ENCODE measurements around the gene GLTPD2.
A peak's percentile ranks its signal among the peaks of the same experiment; 100 is the strongest.
"Not testable (repeated sequence)": the region's sequence is repeated elsewhere in the genome, so short reads cannot be mapped to it uniquely, and the experiment has no call there.

Gene GLTPD2

DNA sequence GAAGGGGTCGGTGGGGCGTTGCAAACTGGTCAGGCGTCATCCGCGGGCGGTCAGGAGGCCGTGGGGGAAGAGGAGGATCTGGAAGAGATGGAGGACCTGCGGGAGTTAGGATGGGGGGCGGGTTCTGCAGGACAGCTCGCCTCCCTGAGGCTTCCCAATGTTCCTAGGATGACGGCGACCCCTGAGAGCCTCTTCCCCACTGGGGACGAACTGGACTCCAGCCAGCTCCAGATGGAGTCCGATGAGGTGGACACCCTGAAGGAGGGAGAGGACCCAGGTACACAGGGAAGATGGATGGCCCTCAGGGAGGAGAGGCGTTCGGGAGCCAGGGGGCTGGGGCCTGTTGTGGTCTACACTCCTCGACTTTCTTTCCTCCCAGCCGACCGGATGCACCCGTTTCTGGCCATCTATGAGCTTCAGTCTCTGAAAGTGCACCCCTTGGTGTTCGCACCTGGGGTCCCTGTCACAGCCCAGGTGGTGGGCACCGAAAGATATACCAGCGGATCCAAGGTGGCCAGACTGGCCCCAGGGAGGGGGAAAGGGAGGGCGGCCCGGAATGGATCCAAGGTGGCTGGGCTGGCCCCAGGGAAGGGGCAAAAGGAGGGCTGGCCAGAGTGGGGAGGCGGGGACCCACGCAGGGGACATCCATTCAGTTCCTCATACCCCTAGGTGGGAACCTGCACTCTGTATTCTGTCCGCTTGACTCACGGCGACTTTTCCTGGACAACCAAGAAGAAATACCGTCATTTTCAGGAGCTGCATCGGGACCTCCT, 19.0 kb downstream of the GLTPD2 start:
- no peak for DNase-seq (ENCODE audit: low read depth in 2 of 2)

DNA sequence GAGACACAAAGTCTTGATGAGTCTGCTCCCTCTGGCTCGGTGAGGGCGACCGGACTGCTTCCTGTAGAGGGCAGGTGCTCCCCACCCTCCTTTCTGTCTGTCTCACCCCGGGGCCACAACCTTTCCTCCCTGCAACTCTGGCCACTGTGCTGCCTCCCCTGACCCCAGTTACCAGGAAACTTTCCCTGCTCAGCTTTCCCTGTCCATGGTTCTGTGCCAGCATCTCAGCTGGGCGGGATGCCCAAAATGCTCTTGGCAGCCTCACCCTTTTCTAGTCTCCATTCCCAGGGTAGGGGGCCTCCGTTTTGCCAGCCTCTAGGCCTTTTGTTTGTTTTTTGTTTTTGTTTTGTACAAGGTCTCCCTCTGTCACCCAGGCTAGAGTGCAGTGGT, 19.6 kb downstream of the GLTPD2 start:
- no peak for DNase-seq (ENCODE audit: low read depth in 2 of 2)

DNA sequence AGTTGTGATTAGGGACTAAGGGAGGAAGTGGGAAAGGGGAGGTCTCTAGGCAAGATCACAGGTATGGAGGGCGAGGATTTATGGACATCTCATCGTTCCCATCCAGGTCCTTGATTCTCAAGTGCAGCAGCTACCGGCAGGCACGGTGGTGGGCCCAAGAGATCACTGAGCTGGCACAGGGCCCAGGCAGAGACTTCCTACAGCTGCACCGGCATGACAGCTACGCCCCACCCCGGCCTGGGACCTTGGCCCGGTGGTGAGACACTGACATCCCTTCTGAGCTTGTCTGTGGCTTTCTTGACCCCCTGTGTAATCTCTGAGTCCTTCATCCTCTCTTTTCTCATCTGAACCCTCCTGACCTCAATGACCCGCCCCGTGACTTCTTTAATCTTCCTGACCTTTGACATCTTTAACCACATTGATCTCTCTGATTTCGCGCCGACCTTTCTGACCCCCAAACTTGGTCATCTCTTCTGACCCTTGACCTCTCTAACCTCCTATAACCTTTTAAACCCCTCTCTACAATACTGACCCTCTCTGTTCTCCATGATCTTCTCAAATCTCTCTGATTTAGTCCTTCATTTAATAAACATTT, 22.0 kb downstream of the GLTPD2 start:
- no peak for DNase-seq (ENCODE audit: low read depth in 2 of 2)

DNA sequence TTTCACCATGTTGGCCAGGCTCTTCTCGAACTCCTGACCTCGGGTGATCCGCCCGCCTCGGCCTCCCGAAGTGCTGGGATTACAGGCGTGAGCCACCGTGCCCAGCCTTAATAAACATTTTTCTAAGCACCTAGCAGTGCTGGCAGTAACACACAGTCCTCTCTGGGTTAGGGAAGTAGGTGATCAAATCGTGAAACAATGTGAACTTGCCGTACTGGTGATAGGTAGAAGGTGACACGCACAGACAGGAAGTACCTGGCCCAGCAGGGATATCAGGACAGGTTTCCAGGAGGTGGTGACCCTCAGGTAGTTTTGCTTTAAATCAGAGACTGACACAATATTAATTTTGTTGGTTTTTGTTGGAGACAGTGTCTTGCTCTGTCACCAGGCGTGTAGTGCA, 22.7 kb downstream of the GLTPD2 start:
- no peak for DNase-seq (ENCODE audit: low read depth in 2 of 2)

DNA sequence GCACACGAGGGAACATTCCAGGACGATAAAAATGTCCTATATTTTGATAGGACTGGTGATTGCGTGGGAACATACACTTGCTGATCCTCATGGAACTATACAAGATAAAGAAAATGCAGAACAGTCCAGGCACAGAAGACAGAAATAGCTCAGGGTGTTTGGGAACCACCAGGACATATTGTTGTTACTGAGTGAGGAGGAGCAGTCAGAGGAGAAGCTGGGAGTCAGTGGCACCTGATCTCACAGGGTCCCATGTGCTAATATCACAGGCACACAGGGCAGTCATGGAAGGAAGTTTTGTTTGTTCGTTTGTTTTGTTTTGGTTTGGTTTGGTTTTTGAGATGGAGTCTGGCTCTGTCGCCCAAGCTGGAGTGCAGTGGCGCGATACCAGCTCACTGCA, 23.9 kb downstream of the GLTPD2 start:
- DNase-seq (ENCODE audit: low read depth in 2 of 2), result no peak

DNA sequence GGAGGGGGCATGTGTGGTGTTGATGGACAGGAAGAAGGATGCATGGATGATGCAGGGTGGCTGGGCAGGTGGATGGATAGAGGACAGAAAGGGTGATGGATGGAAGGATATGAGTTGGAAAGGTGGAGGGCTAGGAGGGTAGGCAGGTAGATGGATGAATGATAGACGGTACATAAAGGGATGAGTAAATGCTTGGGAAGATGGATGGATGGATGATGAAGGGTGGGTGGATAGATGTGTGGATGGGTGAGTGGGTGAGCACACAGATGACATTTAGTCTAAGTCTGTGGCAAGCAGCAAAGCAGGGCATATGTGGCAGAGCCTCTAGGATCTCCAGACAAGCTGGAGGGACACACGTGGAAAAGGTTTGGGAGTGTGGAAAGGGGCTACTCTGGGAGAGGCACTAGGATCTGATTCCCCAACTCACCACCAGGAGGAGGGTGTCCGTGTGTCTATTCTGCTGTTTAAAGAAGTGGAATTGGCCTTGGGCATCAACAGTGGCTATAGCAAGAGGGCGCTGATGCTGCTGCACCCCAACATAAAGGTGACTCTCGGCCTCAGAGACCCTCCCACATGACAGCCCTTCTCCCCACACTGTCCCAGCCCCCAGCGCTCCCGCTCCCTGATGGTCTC, 26.4 kb downstream of the GLTPD2 start:
- DNase-seq (ENCODE audit: low read depth in 2 of 2), result no peak

DNA sequence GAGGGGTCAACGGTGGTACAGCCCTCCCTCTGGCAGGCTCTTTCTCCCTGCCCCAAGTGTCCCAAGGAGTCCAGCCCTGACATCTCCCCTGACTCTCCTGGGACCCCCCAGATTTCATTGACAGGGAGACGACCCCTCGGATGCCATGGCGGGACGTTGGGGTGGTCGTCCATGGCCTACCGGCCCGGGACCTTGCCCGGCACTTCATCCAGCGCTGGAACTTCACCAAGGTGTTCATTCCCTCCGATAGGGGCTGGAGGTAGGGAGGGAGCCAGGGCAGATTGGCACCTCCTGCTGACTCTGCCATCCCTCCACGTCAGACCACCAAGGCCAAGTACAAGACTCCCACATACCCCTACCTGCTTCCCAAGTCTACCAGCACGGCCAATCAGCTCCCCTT, 28.1 kb downstream of the GLTPD2 start:
- DNase-seq (ENCODE audit: low read depth in 2 of 2), result no peak

DNA sequence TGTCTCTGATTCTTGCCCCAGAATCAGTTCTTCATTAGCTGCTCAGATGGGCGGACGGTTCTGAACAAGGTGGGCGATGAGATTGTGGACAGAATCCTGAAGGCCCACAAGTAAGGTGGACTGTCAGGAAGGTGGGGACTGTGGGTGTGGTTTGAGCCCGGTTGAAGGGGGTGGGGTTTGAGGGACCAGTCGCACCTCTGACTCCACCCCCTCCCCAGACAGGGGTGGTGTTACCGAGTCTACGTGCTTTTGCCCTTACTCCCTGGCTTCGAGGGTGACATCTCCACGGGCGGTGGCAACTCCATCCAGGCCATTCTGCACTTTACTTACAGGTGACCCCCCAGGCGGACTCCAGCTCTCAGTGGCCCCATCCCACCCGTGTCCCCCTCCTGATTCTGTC, 29.5 kb downstream of the GLTPD2 start:
- DNase-seq (ENCODE audit: low read depth in 2 of 2), result no peak

DNA sequence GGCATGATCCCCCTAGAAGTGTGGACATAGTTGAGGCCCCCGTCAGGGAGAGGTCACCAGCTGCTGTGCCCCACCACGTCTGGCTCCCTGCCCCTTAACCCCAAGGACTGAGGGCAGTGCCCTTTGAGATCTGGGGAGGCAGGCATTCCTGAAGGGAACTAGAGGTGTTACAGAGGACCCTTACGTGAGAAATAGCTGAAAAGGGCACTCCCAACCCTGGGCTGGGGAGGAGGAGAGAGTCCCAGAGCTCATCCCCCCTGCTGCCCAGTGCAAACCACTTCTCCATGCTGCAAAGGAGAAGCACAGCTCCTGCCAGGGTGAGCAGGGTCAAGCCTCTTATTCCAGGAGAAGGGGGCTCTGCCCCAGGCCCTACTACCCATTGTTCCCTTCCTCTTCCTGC, 34.1 kb downstream of the GLTPD2 start:
- DNase-seq (ENCODE audit: low read depth in 2 of 2), result no peak

DNA sequence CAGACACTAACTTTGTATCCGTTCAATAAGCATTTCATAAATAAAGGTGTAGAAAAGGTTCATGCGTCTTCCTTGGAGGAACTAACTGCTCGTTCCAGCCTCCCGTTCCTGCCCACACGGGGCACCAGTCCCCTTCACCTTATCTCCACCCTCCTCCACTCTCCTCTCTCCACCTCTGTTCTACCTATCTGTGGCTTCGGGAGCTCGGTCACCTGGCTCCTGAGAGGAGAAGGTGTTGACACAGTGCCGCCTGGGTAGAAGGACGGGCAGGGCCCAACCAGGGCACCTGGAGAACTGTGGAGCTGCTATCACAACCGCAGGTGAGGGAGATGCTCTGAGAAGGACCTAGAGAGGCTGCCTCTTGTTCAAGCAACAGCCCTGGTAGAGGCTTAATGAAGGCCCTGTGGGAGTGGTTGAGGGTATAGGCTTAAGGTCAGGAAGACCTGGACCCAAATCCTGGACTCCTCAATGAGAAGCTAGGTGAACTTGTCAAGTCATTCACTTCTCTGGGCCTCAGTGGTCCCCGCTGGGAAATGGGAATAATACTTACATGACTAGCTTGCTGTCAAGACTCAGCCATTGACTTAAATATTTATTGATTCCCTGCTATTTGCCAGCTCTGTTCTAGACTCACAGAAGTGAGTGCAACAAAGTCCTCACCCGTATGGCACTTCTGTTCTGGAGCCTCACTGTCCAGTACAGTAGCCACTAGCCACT, 34.8 kb downstream of the GLTPD2 start:
- DNase-seq (ENCODE audit: low read depth in 2 of 2), result no peak

DNA sequence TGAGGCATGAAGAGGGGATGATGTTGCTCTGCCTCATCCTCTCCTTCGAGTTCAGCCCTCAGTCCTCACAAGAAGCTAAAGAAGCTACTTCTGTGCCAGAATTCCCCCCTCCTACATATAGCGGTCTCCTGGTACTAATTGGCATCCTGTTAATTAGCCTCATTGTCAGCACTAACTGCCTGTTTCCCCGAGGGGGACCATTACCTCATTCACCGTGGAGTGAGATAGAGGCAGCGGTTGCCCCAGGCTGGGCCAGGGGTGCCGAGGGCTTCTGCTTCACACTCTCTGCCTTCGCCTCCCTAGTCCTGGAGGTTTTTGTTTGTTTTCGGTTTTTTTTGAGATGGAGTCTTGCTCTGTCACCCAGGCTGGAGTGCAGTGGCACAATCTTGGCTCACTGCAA, 38.6 kb downstream of the GLTPD2 start:
- no peak for DNase-seq (ENCODE audit: low read depth in 2 of 2)

DNA sequence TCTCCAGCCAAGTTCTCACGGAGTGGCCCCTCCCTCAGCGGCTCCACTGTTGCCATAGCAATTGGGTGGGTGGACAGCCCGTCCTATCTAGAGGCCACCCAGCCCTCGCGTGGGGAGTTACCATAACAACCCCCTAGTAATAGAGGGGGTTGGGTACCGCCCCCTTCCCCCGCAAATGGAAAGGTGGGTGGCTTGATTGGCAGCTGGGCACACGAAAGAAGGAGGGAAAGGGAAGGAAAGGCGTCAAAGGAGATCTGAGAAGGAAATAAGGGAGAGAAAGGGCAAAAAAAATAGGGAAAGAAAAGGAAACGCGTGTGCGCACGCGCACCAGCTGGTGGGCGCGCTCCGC, 44.0 kb downstream of the GLTPD2 start:
- not testable (repeated sequence) for DNase-seq (ENCODE audit: low read depth in 2 of 2)

DNA sequence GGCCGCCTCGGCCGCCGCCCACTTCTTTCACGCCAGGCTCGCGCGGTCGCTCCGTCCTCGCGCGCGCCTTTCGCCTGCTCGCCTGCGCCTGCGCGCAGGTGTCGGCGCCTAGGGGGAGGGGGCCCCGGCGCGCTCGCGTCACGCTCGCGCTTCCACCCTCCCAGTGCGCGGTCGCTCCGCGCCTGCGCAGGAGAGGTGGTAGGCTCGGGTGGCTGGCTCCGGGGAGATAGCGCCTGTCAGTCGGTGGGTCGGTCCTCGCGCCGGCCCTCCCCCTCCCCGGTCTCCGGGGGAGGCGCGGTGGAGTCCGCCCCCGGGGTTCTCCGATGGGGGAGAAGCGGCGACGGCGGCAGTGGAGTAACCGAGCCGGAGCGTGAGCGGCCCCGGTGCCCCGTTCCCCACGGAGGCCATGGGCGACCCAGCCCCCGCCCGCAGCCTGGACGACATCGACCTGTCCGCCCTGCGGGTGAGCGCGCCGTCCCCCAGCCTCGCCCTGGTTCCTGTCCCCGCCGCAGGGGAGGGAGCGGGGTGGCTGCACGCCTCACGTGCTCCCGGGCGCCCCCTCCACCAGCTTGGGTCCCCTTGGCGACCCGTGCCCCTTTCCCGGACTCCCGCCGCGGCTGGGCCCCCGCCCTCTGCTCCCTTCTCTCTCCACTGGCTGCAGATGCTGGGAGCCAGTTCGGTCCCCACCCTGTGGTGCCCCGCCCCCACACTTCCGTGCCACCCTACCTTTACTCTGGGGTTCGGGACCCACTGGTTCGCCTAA, 44.6 kb downstream of the GLTPD2 start, which contains the start of gene MINK1:
TSS of gene MINK1 (plus strand) at position 163 of the 763 bp plus-strand sequence. CDS start at position 407, 244 bp downstream.
- peak; percentile 78 to 84 for DNase-seq (ENCODE audit: low read depth in 2 of 2)

DNA sequence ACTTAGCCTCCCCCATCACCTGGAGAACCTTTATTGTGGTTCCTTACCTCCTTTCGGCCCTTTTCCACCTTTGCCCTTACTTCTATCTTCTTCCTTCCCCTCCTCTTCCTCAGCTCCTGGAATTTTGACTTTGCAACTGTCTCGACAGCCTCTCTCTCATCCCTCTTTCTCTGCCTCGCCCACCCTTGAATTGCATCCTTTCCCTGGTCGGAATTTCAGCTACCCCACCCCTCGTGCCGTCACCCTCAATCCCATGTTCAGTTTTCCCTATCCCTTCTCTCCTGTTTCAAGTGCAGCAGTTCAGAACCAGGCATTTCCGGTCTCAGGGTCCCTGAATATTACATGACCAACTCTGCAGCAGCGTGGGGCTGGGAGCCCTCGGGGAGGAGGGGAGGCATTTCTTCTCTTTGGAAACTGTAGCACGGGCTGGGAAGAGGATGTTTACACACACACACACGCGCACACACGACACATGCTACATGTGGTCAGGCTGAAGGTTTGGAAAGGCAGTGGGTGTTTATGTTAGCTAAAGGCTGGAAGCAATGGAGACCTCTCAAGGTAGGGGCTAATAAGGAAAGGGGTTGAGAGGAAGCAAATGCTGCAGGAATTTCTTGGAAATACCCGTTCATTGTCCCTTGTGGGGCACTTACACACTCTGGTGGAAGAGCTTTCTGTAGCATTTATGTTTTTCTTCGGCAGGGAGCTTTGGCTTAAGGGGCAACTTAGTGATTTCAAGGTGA, 45.3 kb downstream of the GLTPD2 start:
- no peak for DNase-seq (ENCODE audit: low read depth in 2 of 2)

DNA sequence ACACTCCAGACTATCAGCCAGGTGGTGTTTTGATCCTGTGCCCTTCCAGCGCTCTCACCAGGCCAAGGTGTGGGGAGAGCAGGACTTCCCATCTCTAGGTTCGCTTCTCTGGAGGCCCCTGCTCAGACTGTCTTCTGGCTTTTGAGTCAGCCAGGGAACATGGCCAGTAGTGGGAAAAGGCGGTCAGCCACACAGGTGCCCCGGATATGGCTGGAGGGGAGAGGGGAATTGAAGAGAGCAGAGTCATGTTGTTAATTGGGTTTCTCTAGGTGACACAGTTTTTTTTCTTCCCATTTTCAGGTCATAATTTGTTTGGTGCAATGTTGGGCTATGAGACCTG, 45.9 kb downstream of the GLTPD2 start:
- no peak for DNase-seq (ENCODE audit: low read depth in 2 of 2)

DNA sequence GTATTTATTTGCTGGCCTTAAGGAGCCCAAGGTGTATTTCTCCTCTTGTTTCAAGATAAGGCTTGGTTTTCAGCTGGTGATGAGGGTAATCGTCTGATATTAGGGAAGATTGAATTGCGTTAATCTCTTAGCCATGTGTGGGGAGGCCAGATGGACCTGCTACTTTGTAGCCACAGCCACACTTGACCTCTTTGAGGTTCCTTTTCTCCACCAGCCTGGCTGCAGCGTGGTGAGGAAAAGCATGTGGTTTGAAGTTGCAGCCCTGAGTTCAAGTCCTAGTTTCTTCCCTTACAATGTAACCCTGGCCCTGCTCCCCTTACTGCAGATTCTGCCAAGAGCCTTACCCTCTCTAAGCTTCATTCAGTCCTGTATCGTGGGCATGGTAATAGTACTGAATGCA, 47.5 kb downstream of the GLTPD2 start:
- no peak for DNase-seq (ENCODE audit: low read depth in 2 of 2)

DNA sequence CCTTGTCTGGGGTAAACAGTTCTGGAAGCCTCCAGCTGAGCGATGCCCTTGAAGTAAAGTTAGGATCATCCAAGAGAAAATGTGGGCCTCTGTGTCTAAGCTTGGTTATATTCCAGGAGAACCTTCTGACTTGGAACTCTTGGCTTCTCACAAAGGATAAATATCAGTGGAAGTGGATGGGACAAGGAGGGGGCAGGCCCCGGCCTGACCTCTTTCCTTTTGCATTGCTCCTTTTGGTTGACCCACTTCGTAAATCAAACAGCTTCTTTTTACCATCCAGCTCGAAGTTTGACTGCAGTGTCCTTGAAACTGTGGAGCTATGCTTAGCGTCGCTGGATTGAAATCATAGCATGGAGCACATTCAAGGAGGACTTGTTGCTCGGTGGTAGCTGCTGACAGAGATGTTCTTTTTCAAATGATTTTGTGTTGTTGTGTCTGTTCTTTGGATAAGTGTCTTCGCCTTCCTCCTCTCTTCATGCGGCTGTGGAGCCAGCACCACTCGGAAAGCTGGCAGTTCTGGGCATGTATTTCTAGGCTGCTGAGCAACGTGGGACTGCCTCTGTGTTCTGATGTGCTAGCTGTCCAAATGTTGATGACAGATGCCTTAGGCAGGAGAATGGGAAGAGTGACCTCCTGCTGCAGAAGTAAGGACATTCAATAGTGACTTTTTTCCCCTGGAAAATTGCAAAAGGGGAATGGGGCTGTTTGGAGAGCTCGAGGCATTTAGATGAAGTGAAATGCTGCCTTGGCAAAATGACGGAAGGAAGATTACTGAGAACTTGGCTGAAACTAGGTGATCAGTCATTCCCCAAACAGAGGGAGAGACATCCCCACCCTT, 48.9 kb downstream of the GLTPD2 start:
- no peak for DNase-seq (ENCODE audit: low read depth in 2 of 2)

DNA sequence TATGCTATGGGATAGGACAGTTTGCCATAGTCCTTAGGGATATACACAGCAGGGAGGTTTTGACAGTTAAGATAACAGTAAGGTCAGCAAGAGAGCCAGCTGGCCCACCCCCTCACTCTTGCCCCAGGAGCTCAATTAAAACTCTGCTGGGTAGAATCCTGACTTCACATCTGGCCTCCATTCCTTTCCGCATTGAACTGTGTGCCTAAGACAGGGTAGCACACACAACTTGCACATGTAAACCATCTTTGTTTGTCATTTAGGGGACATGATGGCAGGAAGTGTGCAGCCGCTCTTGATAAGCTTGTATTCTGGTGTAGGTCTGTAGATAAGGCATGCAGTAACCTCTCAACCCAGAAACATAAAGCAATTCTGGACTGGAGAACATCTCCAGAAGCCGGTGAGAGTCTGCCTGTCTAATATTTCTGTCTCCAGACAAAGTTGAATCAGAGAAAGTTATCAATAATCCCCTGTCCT, 49.6 kb downstream of the GLTPD2 start:
- DNase-seq (ENCODE audit: low read depth in 2 of 2), result no peak

DNA sequence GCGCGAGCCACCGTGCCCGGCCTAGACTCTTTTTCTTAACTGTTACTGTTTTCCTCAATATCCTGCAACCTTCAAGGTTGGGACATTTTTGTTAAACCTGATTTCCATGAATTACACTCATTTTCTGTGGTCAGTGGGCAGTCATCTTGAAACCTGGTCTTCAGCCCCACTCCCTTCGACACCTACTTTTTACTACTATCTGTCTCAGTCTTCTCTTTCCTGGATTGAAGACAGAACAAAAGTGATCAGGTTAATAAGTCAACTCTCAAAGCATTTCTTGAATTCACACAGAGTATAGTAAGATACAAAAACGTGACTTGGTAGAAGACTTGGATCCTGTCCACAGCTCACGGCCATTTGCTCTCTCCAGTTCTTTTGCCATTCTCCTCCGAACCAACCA, 50.5 kb downstream of the GLTPD2 start:
- no peak for DNase-seq (ENCODE audit: low read depth in 2 of 2)
